Adrenal gland (tissue), 5 donors: ENCODE data around the gene CAMSAP1.

Experiments used
- CTCF ChIP-seq, 6 experiments: fragments of 450-650 bp in 4 of 6; fragments of 200-600 bp in 2 of 6; sonication (generic) in 1 of 6; IDR thresholded peaks; 1 replicate in 5 of 6; 2 replicates in 1 of 6; pipeline versions ENCODE4 v1.5.1 to v1.8.0; 2016 to 2021; ENCODE audit warnings: antibody characterized with exemption in 6 of 6, mild to moderate bottlenecking in 2 of 6, moderate library complexity in 1 of 6
- POLR2A ChIP-seq, 2 donors: fragments of 450-650 bp; IDR thresholded peaks; one replicate each; pipeline ENCODE4 v1.6.1; 2017; ENCODE audit warnings: antibody characterized with exemption in 2 of 2, mild to moderate bottlenecking in 2 of 2, moderate library complexity in 1 of 2
- donor health status: DM: no; HTN: no; CAD: no.

- TF ChIP-seq CTCF (IDR thresholded peaks at IDR 0.05) (no peak), POLR2A (IDR thresholded peaks at IDR 0.05) (no peak)
Measured at GRCh38 chr9:135789838-135790291, 117.5 kb downstream of the CAMSAP1 start.
